ENCODE results near the gene ELF3. TPM values are rescaled to one million over a fixed set of nuclear protein-coding genes. Genes with fewer than 3 reads are reported as not detected.

The ELF3 gene
- total and polyA plus RNA-seq, 2 of the 13 experiments (the other 11 are each of a cell fraction or from before 2014, with no cell fraction given): 11.5 to 55.1 TPM

GRCh38 chr1:202063093-202063492 is 52.7 kb downstream of the ELF3 start:
- H3K27ac ChIP-seq (ENCODE audit: extremely low read length, insufficient read depth, low read length): no peak overlapping the region
- H3K9ac ChIP-seq (ENCODE audit: insufficient read depth, low read depth, low read length): peak overlapping the region; percentile 30; the same call in 1 of the 2 replicates
- FAIRE-seq (peak; percentile 8), ATAC-seq (no peak; the same call in 2 of the 3 replicates), DNase-seq (ENCODE audit: low spot score) (peak; percentile 68)
- H3K9me3 ChIP-seq (ENCODE audit: low read length): no peaks in the 10 kb centered on the region
- no peaks in the 10 kb centered on the region for H4K20me1 ChIP-seq (ENCODE audit: insufficient read depth, low read length)
- BruUV-seq (replicated peaks): no TSS peak
- no peaks in the 10 kb centered on the region for H3K79me2 ChIP-seq (ENCODE audit: insufficient read depth, low read length)
- 8% methylated on average over 1 of the region's 1 CpG for WGBS (ENCODE audit: low lambda C conversion rate)
- H3K36me3 ChIP-seq (replicated peaks in 1 of 2; ENCODE audit: control insufficient read depth in 1 of 2, insufficient read depth in 2 of 2, low read length in 2 of 2): no peaks in the 10 kb centered on the region
- intact Hi-C loops (cut with micrococcal nuclease; ENCODE audit: unreplicated experiment) (no loop called here), in situ Hi-C loops (cut with HindIII; ENCODE audit: extremely low pct_ligation_motif_present, low pct_unique_long_range_greater_than_20kb) (no loop called here)
- POLR2A ChIA-PET: interaction anchor here (0.9 to 2.7 kb wide), 3 partner anchors 11 to 53 kb away, joined by 3 to 9 read pairs (median 3); partner anchors contain the start of gene ELF3
- H3K4me3 ChIP-seq (replicated peaks in 1 of 3; ENCODE audit: insufficient read depth in 1 of 3, low read depth in 2 of 3, low read length in 3 of 3): no peak overlapping the region
- peaks cover 55% of the 10 kb centered on the region for H3K4me1 ChIP-seq (ENCODE audit: insufficient read depth, low read length)
- no peaks in the 10 kb centered on the region for H3K27me3 ChIP-seq (ENCODE audit: control insufficient read depth in 1 of 2, insufficient read depth in 2 of 2, low read length in 2 of 2)
- no peak overlapping the region for H2AFZ ChIP-seq (ENCODE audit: low read length)
- H3K4me2 ChIP-seq (ENCODE audit: low read depth, low read length): no peak overlapping the region
- CTCF ChIA-PET (ENCODE audit: low intra/inter-chr PET ratio, low total read pairs): no interaction called here
- TF ChIP-seq FOXK2 (IDR thresholded peaks at IDR 0.05) (0 out of 2 replicates have a peak, but pooled peaks have one; percentile 40), RARA (CRISPR knock-in tag; IDR thresholded peaks at IDR 0.05) (peak; percentile 65), ZFP90 (CRISPR knock-in tag; IDR thresholded peaks at IDR 0.05; ENCODE audit: borderline replicate concordance) (no peak), MED1 (CRISPR knock-in tag; IDR thresholded peaks at IDR 0.05) (peak; percentile 55), MAFK (conservative IDR thresholded peaks at IDR 0.05 in 1 of 2, IDR thresholded peaks at IDR 0.05 in 1 of 2; ENCODE audit: low read length in 2 of 2) (peak; percentile 29 to 31; a peak in 1 of 4 replicates), RBM22 (optimal IDR thresholded peaks at IDR 0.05; ENCODE audit: low read length) (no peak), NFE2L2 (IDR thresholded peaks at IDR 0.05; ENCODE audit: low read length) (peak; percentile 87), ZNF607 (CRISPR knock-in tag; IDR thresholded peaks at IDR 0.05; ENCODE audit: borderline replicate concordance) (no peak), NFKB2 (CRISPR knock-in tag; IDR thresholded peaks at IDR 0.05; ENCODE audit: borderline replicate concordance) (no peak), RFX5 (IDR thresholded peaks at IDR 0.05; ENCODE audit: low read depth, low read length) (peak; percentile 84), ZNF782 (CRISPR knock-in tag; IDR thresholded peaks at IDR 0.05; ENCODE audit: borderline replicate concordance) (no peak), NFIC (IDR thresholded peaks at IDR 0.05; ENCODE audit: low read length) (no peak), ZNF10 (CRISPR knock-in tag; IDR thresholded peaks at IDR 0.05; ENCODE audit: borderline replicate concordance, low read depth) (no peak), SCMH1 (CRISPR knock-in tag; IDR thresholded peaks at IDR 0.05; ENCODE audit: borderline replicate concordance) (no peak), NFYC (CRISPR knock-in tag; IDR thresholded peaks at IDR 0.05) (no peak), FOXP1 (IDR thresholded peaks at IDR 0.05) (peak; percentile 39; the same call in 1 of the 2 replicates), FOXP1 (CRISPR knock-in tag; IDR thresholded peaks at IDR 0.05) (peak; percentile 63; the same call in 1 of the 2 replicates), ZNF44 (CRISPR knock-in tag; IDR thresholded peaks at IDR 0.05) (no peak), FOXA1 (IDR thresholded peaks at IDR 0.05) (peak; percentile 25; the same call in 1 of the 2 replicates), FOXA1 (CRISPR knock-in tag; IDR thresholded peaks at IDR 0.05) (peak; percentile 53; the same call in 1 of the 2 replicates), ZNF264 (CRISPR knock-in tag; IDR thresholded peaks at IDR 0.05) (no peak)
- TF ChIP-seq, protein P1, sequence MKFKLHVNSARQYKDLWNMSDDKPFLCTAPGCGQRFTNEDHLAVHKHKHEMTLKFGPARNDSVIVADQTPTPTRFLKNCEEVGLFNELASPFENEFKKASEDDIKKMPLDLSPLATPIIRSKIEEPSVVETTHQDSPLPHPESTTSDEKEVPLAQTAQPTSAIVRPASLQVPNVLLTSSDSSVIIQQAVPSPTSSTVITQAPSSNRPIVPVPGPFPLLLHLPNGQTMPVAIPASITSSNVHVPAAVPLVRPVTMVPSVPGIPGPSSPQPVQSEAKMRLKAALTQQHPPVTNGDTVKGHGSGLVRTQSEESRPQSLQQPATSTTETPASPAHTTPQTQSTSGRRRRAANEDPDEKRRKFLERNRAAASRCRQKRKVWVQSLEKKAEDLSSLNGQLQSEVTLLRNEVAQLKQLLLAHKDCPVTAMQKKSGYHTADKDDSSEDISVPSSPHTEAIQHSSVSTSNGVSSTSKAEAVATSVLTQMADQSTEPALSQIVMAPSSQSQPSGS (CRISPR knock-in tag; IDR thresholded peaks at IDR 0.05): no peak
- TF ChIP-seq, protein P2, sequence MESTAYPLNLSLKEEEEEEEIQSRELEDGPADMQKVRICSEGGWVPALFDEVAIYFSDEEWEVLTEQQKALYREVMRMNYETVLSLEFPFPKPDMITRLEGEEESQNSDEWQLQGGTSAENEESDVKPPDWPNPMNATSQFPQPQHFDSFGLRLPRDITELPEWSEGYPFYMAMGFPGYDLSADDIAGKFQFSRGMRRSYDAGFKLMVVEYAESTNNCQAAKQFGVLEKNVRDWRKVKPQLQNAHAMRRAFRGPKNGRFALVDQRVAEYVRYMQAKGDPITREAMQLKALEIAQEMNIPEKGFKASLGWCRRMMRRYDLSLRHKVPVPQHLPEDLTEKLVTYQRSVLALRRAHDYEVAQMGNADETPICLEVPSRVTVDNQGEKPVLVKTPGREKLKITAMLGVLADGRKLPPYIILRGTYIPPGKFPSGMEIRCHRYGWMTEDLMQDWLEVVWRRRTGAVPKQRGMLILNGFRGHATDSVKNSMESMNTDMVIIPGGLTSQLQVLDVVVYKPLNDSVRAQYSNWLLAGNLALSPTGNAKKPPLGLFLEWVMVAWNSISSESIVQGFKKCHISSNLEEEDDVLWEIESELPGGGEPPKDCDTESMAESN (CRISPR knock-in tag; conservative IDR thresholded peaks at IDR 0.05): no peak
- TF ChIP-seq, protein P3, sequence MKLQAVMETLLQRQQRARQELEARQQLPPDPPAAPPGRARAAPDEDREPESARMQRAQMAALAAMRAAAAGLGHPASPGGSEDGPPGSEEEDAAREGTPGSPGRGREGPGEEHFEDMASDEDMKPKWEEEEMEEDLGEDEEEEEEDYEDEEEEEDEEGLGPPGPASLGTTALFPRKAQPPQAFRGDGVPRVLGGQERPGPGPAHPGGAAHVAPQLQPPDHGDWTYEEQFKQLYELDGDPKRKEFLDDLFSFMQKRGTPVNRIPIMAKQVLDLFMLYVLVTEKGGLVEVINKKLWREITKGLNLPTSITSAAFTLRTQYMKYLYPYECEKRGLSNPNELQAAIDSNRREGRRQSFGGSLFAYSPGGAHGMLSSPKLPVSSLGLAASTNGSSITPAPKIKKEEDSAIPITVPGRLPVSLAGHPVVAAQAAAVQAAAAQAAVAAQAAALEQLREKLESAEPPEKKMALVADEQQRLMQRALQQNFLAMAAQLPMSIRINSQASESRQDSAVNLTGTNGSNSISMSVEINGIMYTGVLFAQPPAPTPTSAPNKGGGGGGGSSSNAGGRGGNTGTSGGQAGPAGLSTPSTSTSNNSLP (IDR thresholded peaks at IDR 0.05; ENCODE audit: low read depth, low read length): peak; percentile 62; the same call in 1 of the 2 replicates
